Brain microvascular endothelial cell (primary cell): ENCODE results near the gene CLCA2.
"Not testable (repeated sequence)": the region's sequence is repeated elsewhere in the genome, so short reads cannot be mapped to it uniquely, and the experiment has no call there.

Experiments used
- DNase-seq: peaks from one replicate; pipeline ENCODE4 v3.0.0-alpha.2; 2020
- H3K27ac ChIP-seq: fragments of 250-450 bp; sonication (Bioruptor Pico); 2 replicates; pipeline ENCODE4 v1.5.1; 2020; ENCODE audit warnings: mild to moderate bottlenecking, moderate library complexity
- H3K27me3 ChIP-seq: fragments of 250-450 bp; sonication (Bioruptor Pico); replicated peaks from 2 replicates; pipeline ENCODE4 v1.5.1; 2020; ENCODE audit warnings: mild to moderate bottlenecking
- H3K36me3 ChIP-seq: fragments of 250-450 bp; sonication (Bioruptor Pico); replicated peaks from 2 replicates; pipeline ENCODE4 v1.5.1; 2020; ENCODE audit warnings: mild to moderate bottlenecking
- H3K4me3 ChIP-seq: 2 replicates; pipeline ENCODE4 v1.5.1; 2011; ENCODE audit warnings: low read depth, mild to moderate bottlenecking, control low read depth, low read length, moderate library complexity
- CTCF ChIP-seq: IDR thresholded peaks from 2 replicates; pipeline ENCODE4 v1.5.1; 2011; ENCODE audit warnings: low read depth, mild to moderate bottlenecking, moderate library complexity, low read length, control low read depth, inconsistent platforms; ENCODE audit errors: missing control alignments
- in situ Hi-C: cut with HindIII; loops from 2 replicates; pipeline ENCODE4 v1.10.0; 2017; ENCODE audit warnings: low sequenced_read_pairs, low pct_ligation_motif_present

Gene CLCA2

GRCh38 chr1:86500714-86501113 lies 76.7 kb downstream of the CLCA2 start:
- H3K27me3 ChIP-seq, result no peaks in the 10 kb centered on the region
- H3K4me3 ChIP-seq, result no peak overlapping the region
- H3K36me3 ChIP-seq, result no peaks in the 10 kb centered on the region
- in situ Hi-C loops, result no loop called here
- no peak for TF ChIP-seq CTCF
- H3K27ac ChIP-seq, result no peak overlapping the region
- no peak for DNase-seq

- DNase-seq, H3K27me3 ChIP-seq, H3K36me3 ChIP-seq, H3K27ac ChIP-seq, in situ Hi-C loops: not testable (repeated sequence)
- H3K4me3 ChIP-seq, result peak overlapping the region; percentile 24
- peak; percentile 53 for TF ChIP-seq CTCF
Measured at GRCh38 chr1:86502125-86502646, 78.2 kb downstream of the CLCA2 start.

GRCh38 chr1:86502721-86503405 lies 78.9 kb downstream of the CLCA2 start:
- no peak overlapping the region for H3K4me3 ChIP-seq
- in situ Hi-C loops, result no loop called here
- no peak for TF ChIP-seq CTCF
- no peak overlapping the region for H3K27ac ChIP-seq
- H3K36me3 ChIP-seq, result no peaks in the 10 kb centered on the region
- no peak for DNase-seq
- H3K27me3 ChIP-seq, result no peaks in the 10 kb centered on the region

- Histone ChIP-seq H3K27ac (no peak overlapping the region), H3K4me3 (peak overlapping the region; percentile 35), H3K27me3 (no peaks in the 10 kb centered on the region), H3K36me3 (no peaks in the 10 kb centered on the region)
- in situ Hi-C loops, result no loop called here
- TF ChIP-seq CTCF, result no peak
- no peak for DNase-seq
Measured at GRCh38 chr1:86503406-86504136, 79.6 kb downstream of the CLCA2 start.

GRCh38 chr1:86504137-86504479 lies 80.1 kb downstream of the CLCA2 start:
- Histone ChIP-seq H3K36me3 (no peaks in the 10 kb centered on the region), H3K4me3 (peak overlapping the region; percentile 35), H3K27ac (no peak overlapping the region), H3K27me3 (no peaks in the 10 kb centered on the region)
- in situ Hi-C loops, result no loop called here
- DNase-seq, result no peak
- TF ChIP-seq CTCF, result no peak
